Gastroesophageal sphincter (tissue), 3 donors: ENCODE measurements around the gene DDIT3.

Experiments used
- CTCF ChIP-seq, 4 experiments: fragments of 200-600 bp in 2 of 4; fragments of 450-650 bp in 2 of 4; sonication (generic) in 1 of 4; IDR thresholded peaks; one replicate each; pipeline ENCODE4 v1.5.1; 2017 to 2019; ENCODE audit warnings: antibody characterized with exemption in 4 of 4, mild to moderate bottlenecking in 2 of 4, moderate library complexity in 2 of 4
- POLR2A ChIP-seq, 2 donors: fragments of 450-650 bp; IDR thresholded peaks; one replicate each; pipeline ENCODE4 v1.6.1; 2017; ENCODE audit warnings: antibody characterized with exemption in 2 of 2, mild to moderate bottlenecking in 2 of 2, moderate library complexity in 1 of 2

GRCh38 chr12:57475271-57476161, 44.8 kb downstream of the DDIT3 start:
- no peak for TF ChIP-seq CTCF (IDR thresholded peaks at IDR 0.05)
- no peak for TF ChIP-seq POLR2A (IDR thresholded peaks at IDR 0.05)
